Thoracic aorta (tissue), 2 donors: Measurements from ENCODE around the gene MCOLN2. TPM values are rescaled to one million over a fixed set of nuclear protein-coding genes. Genes with fewer than 3 reads are reported as not detected.
"Not testable (repeated sequence)": the region's sequence is repeated elsewhere in the genome, so short reads cannot be mapped to it uniquely, and the experiment has no call there.

ENCODE experiments used
- ATAC-seq: fragments of 150-250 bp; one replicate; pipeline ENCODE4 v1.8.0; 2017; ENCODE audit warnings: low read depth; ENCODE audit not compliant: insufficient number of reproducible peaks, low FRiP score
- DNase-seq: peaks from one replicate; pipeline ENCODE4 v3.0.0-alpha.2; 2020; ENCODE audit warnings: low spot score
- H3K27ac ChIP-seq, 2 donors: fragments of 200-600 bp; sonication (generic); 1 replicate in 1 of 2; 2 replicates in 1 of 2; pipeline ENCODE4 v1.5.1; 2016; ENCODE audit warnings: mild to moderate bottlenecking in 2 of 2, moderate library complexity in 2 of 2
- H3K27me3 ChIP-seq: fragments of 200-600 bp; sonication (generic); replicated peaks from 2 replicates; pipeline ENCODE4 v1.6.0; 2016; ENCODE audit warnings: mild to moderate bottlenecking; ENCODE audit not compliant: insufficient read depth
- H3K36me3 ChIP-seq: fragments of 200-600 bp; sonication (generic); one replicate; pipeline ENCODE4 v1.5.1; 2016
- H3K4me1 ChIP-seq, 2 donors: fragments of 200-600 bp; sonication (generic); 1 replicate in 1 of 2; 2 replicates in 1 of 2; pipeline versions ENCODE4 v1.5.1 to v1.6.0; 2016; ENCODE audit warnings: low read depth in 2 of 2, mild to moderate bottlenecking in 1 of 2; ENCODE audit not compliant: control insufficient read depth in 1 of 2
- H3K4me3 ChIP-seq: fragments of 200-600 bp; sonication (generic); 2 replicates; pipeline ENCODE4 v1.5.1; 2016; ENCODE audit warnings: mild to moderate bottlenecking
- H3K9me3 ChIP-seq: fragments of 200-600 bp; sonication (generic); 2 replicates; pipeline ENCODE4 v1.5.1; 2016
- CTCF ChIP-seq: fragments of 200-600 bp; sonication (generic); IDR thresholded peaks from one replicate; pipeline ENCODE4 v1.5.1; 2019; ENCODE audit warnings: antibody characterized with exemption
- total RNA-seq, 2 donors: library from RNA; depleted of rRNA; stranded (reverse); fragments of >200 nt; gene quantifications; one replicate each; pipeline versions ENCODE4 v1.1.0 to v1.2.3, GENCODE V29; 2016

MCOLN2 gene
- total RNA-seq, 2 donors from 2014 or later: 1.2 to 1.8 TPM

DNA sequence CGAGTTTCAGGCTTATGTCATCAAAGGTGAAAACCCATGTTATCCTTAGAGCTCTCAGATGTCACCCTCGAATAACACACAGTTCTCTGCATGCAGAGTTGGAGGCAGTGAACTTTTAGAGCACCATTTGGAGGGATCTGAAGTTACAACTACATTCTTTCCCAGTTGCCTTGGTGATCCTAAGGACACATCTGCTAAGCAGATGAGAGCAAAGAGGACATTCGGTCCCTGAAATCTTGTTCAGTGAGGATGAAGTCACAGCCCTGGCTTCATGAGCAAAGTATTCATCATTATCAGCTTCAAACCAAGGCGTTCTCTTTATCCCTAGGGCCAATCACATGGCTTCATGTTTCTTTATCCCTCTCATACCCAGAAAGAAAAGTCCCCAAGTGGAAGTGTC is 23.1 kb upstream of the MCOLN2 start:
- TF ChIP-seq CTCF: no peak
- DNase-seq (no peak), ATAC-seq (no peak)
- H3K9me3 ChIP-seq: no peaks in the 10 kb centered on the region
- H3K4me1 ChIP-seq: no peaks in the 10 kb centered on the region
- H3K4me3 ChIP-seq: no peak overlapping the region
- no peaks in the 10 kb centered on the region for H3K36me3 ChIP-seq
- no peaks in the 10 kb centered on the region for H3K27me3 ChIP-seq
- no peak overlapping the region for H3K27ac ChIP-seq

DNA sequence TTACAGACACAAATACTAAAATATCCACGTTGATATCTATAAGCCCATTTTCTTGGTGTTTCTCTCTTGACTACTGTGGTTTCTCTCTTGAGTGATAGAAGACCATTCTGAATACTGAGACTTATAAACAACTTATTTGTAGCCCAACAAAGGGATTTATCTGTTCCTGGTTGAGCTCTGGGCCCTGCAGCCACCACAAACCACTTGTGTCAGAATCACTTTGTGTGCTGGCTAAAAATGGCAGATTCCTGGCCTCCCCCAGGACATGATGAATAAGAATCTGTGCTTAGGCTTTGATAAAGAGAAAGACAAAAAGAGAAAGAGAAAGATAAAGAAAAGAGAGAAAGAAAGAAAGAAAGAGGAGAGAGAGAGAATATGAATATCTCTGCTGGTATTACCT is 18.9 kb upstream of the MCOLN2 start:
- no peaks in the 10 kb centered on the region for H3K27me3 ChIP-seq
- ATAC-seq (no peak), DNase-seq (no peak)
- H3K9me3 ChIP-seq: no peaks in the 10 kb centered on the region
- H3K36me3 ChIP-seq: no peaks in the 10 kb centered on the region
- TF ChIP-seq CTCF: no peak
- no peak overlapping the region for H3K4me3 ChIP-seq
- H3K4me1 ChIP-seq: no peaks in the 10 kb centered on the region
- no peak overlapping the region for H3K27ac ChIP-seq

DNA sequence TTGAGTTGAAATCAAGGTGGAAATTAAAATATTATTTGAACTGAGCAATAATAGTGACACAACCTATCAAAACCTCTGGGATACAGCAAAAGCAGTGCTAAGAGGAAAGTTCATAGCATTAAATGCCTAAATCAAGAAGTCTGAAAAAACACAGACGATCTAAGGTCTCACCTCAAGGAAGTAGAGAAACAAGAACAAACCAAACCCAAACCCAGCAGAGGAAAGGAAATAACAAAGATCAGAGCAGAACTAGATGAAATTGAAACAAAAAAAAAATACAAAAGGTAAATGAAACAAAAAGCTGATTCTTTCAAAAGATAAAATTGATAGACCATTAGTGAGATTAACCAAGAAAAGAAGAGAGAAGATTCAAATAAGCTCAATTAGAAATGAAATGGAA is 8.7 kb upstream of the MCOLN2 start:
- not testable (repeated sequence) for H3K9me3 ChIP-seq, H3K36me3 ChIP-seq, H3K27me3 ChIP-seq, ATAC-seq, H3K4me3 ChIP-seq, DNase-seq, H3K27ac ChIP-seq, H3K4me1 ChIP-seq

DNA sequence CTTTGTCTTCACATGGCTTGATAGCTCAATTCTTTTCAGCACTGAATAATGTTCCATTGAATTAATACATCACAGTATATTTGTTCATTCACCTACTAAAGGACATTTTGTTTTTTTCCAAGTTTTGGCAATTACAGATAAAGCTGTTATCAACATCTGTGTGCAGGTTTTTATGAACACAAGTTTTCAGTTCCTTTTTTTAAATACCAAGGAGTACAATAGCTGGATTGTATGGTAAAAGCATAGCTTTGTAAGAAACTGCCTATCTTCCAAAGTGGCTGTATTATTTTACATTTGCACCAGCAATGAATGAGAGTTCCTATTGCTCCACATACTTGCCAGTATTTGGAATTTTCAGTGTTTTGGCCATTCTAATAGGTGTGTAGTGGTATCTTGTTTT is 4.8 kb upstream of the MCOLN2 start:
- no peaks in the 10 kb centered on the region for H3K36me3 ChIP-seq
- H3K9me3 ChIP-seq: no peaks in the 10 kb centered on the region
- H3K27me3 ChIP-seq: no peaks in the 10 kb centered on the region
- peaks cover 5 to 16% of the 10 kb centered on the region in 2 donors for H3K4me1 ChIP-seq
- DNase-seq: no peak
- no peak overlapping the region for H3K4me3 ChIP-seq
- TF ChIP-seq CTCF: no peak
- no peak for ATAC-seq
- H3K27ac ChIP-seq: no peak overlapping the region

- H3K9me3 ChIP-seq: no peaks in the 10 kb centered on the region
- H3K27me3 ChIP-seq: no peaks in the 10 kb centered on the region
- no peaks in the 10 kb centered on the region for H3K36me3 ChIP-seq
- H3K4me1 ChIP-seq: peaks cover 5 to 22% of the 10 kb centered on the region in 2 donors
- ATAC-seq: no peak
- no peak for TF ChIP-seq CTCF
- peak overlapping the region; percentile 83 for H3K4me3 ChIP-seq
- no peak for DNase-seq
- no peak overlapping the region for H3K27ac ChIP-seq
These were observed 1.8 kb upstream of the MCOLN2 start for GRCh38 chr1:84998642-84999280.
